K562 (cell line): Measurements from ENCODE around the gene PRKCE. TPM values are rescaled to one million over a fixed set of nuclear protein-coding genes. Genes with fewer than 3 reads are reported as not detected.

Experiments used
- KDM4B ChIP-seq, 2 experiments: fragments of 450-650 bp in 1 of 2; sonication (generic) in 1 of 2; IDR thresholded peaks; 2 replicates each; pipeline ENCODE4 v1.6.1; 2016 to 2017; ENCODE audit warnings: borderline replicate concordance in 2 of 2, antibody characterized with exemption in 1 of 2, low read depth in 1 of 2, mild to moderate bottlenecking in 1 of 2
- L3MBTL2 ChIP-seq: fragments of 450-650 bp; IDR thresholded peaks from 2 replicates; pipeline ENCODE4 v1.6.1; 2016; ENCODE audit warnings: mild to moderate bottlenecking, moderate library complexity
- MGA ChIP-seq: fragments of 450-650 bp; IDR thresholded peaks from 2 replicates; pipeline ENCODE4 v1.6.1; 2016; ENCODE audit warnings: mild to moderate bottlenecking, moderate library complexity
- NONO ChIP-seq, 2 experiments: fragments of 200-400 bp in 1 of 2; fragments of 450-650 bp in 1 of 2; formaldehyde crosslinking in 1 of 2; IDR thresholded peaks; 2 replicates each; pipeline ENCODE4 v1.6.1; 2017; ENCODE audit warnings: low read depth in 2 of 2, mild to moderate bottlenecking in 2 of 2, moderate library complexity in 2 of 2, low read length in 1 of 2
- SIN3B ChIP-seq: fragments of 450-650 bp; IDR thresholded peaks from 2 replicates; pipeline ENCODE4 v1.6.1; 2017; ENCODE audit warnings: low read depth, mild to moderate bottlenecking, moderate library complexity
- ZMIZ1 ChIP-seq, 2 experiments: fragments of 150-350 bp in 1 of 2; IDR thresholded peaks; 2 replicates each; pipeline ENCODE4 v1.6.1; 2012 to 2016; ENCODE audit warnings: low read depth in 2 of 2, low read length in 2 of 2, mild to moderate bottlenecking in 1 of 2, moderate library complexity in 1 of 2
- ZNF224 ChIP-seq: sonication (generic); formaldehyde crosslinking; IDR thresholded peaks from 2 replicates; pipeline ENCODE4 v1.8.0; 2022; ENCODE audit warnings: mild to moderate bottlenecking, missing genetic modification reagents
- ZZZ3 ChIP-seq: fragments of 450-650 bp; IDR thresholded peaks from 2 replicates; pipeline ENCODE4 v1.6.1; 2016; ENCODE audit warnings: antibody characterized with exemption, mild to moderate bottlenecking, moderate library complexity
- polyA plus RNA-seq, 8 experiments: library from polyadenylated mRNA; depleted of rRNA in 4 of 8; stranded (reverse) in 5 of 8; unstranded in 3 of 8; fragments of >200 nt; fragmentation: Nextera tagmentation in 2 of 8; fragmentation: Illumina TruSeq in 1 of 8; extraction: Ambion mirVana in 2 of 8; extraction: Trizol in 1 of 8; gene quantifications; 2 replicates each; pipeline versions ENCODE4 v1.2.1 to v1.2.3, GENCODE V29; 2011 to 2014; ENCODE audit warnings: inconsistent platforms in 1 of 8, missing spikeins in 1 of 8
- total RNA-seq, 7 experiments: library from RNA; depleted of rRNA in 6 of 7; stranded (reverse); fragments of >200 nt in 6 of 7; fragmentation: Illumina TruSeq in 2 of 7; extraction: Trizol in 2 of 7; gene quantifications; 2 replicates each; pipeline versions ENCODE4 v1.2.1 to v1.2.3, GENCODE V29; 2011 to 2021; ENCODE audit warnings: low replicate concordance in 1 of 7
- TF ChIP-seq, protein P1 (sequence below): sonication (generic); formaldehyde crosslinking; IDR thresholded peaks from 2 replicates; pipeline ENCODE4 v1.8.1; 2023; ENCODE audit warnings: mild to moderate bottlenecking, missing genetic modification reagents

Gene PRKCE
- total and polyA plus RNA-seq, 9 of the 15 experiments (the other 6 are each of a cell fraction or from before 2014, with no cell fraction given) = 0.06 to 1.0 (median 0.22) TPM; not detected in 1

- no peak for TF ChIP-seq ZMIZ1 (IDR thresholded peaks at IDR 0.05; ENCODE audit: low read depth in 2 of 2, low read length in 2 of 2)
- TF ChIP-seq ZNF224 = no peak
- no peak for TF ChIP-seq SIN3B
- TF ChIP-seq MGA = peak; percentile 48
- TF ChIP-seq, protein P1, sequence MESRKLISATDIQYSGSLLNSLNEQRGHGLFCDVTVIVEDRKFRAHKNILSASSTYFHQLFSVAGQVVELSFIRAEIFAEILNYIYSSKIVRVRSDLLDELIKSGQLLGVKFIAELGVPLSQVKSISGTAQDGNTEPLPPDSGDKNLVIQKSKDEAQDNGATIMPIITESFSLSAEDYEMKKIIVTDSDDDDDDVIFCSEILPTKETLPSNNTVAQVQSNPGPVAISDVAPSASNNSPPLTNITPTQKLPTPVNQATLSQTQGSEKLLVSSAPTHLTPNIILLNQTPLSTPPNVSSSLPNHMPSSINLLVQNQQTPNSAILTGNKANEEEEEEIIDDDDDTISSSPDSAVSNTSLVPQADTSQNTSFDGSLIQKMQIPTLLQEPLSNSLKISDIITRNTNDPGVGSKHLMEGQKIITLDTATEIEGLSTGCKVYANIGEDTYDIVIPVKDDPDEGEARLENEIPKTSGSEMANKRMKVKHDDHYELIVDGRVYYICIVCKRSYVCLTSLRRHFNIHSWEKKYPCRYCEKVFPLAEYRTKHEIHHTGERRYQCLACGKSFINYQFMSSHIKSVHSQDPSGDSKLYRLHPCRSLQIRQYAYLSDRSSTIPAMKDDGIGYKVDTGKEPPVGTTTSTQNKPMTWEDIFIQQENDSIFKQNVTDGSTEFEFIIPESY (CRISPR knock-in tag) = no peak
- no peak for TF ChIP-seq ZZZ3
- no peak for TF ChIP-seq KDM4B (IDR thresholded peaks at IDR 0.05; ENCODE audit: borderline replicate concordance in 2 of 2, low read depth in 1 of 2)
- TF ChIP-seq L3MBTL2 = peak; percentile 82
- TF ChIP-seq NONO (IDR thresholded peaks at IDR 0.05; ENCODE audit: low read depth in 2 of 2, low read length in 1 of 2) = no peak
Measured at GRCh38 chr2:45935791-45936622, 284.5 kb downstream of the PRKCE start (continued).
